Activated T-cell treated with anti-CD3 and anti-CD28 coated beads for 1 hour (primary cell): ENCODE results near the gene SART1.
"Not testable (repeated sequence)": the region's sequence is repeated elsewhere in the genome, so short reads cannot be mapped to it uniquely, and the experiment has no call there.

ENCODE experiments used
- DNase-seq: peaks from one replicate; pipeline ENCODE4 v3.0.0-alpha.2; 2020; ENCODE audit warnings: low read depth

The SART1 gene

GRCh38 chr11:66015454-66015881, 53.9 kb downstream of the SART1 start:
- DNase-seq, result no peak

GRCh38 chr11:66015936-66016792, 54.6 kb downstream of the SART1 start:
- DNase-seq, result no peak

GRCh38 chr11:66016793-66017177, 55.3 kb downstream of the SART1 start:
- DNase-seq, result no peak

- no peak for DNase-seq
Measured at GRCh38 chr11:66017321-66017720, 55.8 kb downstream of the SART1 start.

GRCh38 chr11:66020212-66020611, 58.7 kb downstream of the SART1 start:
- DNase-seq, result no peak

- no peak for DNase-seq
Measured at GRCh38 chr11:66020618-66021357, 59.3 kb downstream of the SART1 start.

- DNase-seq, result peak; percentile 77
Measured at GRCh38 chr11:66022401-66023185, 61.1 kb downstream of the SART1 start.

GRCh38 chr11:66023186-66023440, 61.6 kb downstream of the SART1 start:
- DNase-seq, result not testable (repeated sequence)

GRCh38 chr11:66026017-66026529, 64.5 kb downstream of the SART1 start, which contains the start of gene CATSPER1:
TSS of gene CATSPER1 (minus strand) at chr11:66026479. CDS start at chr11:66026379, 100 bp downstream.
- no peak for DNase-seq
